Measurements from ENCODE around the gene CC2D2B.

The CC2D2B gene

DNA sequence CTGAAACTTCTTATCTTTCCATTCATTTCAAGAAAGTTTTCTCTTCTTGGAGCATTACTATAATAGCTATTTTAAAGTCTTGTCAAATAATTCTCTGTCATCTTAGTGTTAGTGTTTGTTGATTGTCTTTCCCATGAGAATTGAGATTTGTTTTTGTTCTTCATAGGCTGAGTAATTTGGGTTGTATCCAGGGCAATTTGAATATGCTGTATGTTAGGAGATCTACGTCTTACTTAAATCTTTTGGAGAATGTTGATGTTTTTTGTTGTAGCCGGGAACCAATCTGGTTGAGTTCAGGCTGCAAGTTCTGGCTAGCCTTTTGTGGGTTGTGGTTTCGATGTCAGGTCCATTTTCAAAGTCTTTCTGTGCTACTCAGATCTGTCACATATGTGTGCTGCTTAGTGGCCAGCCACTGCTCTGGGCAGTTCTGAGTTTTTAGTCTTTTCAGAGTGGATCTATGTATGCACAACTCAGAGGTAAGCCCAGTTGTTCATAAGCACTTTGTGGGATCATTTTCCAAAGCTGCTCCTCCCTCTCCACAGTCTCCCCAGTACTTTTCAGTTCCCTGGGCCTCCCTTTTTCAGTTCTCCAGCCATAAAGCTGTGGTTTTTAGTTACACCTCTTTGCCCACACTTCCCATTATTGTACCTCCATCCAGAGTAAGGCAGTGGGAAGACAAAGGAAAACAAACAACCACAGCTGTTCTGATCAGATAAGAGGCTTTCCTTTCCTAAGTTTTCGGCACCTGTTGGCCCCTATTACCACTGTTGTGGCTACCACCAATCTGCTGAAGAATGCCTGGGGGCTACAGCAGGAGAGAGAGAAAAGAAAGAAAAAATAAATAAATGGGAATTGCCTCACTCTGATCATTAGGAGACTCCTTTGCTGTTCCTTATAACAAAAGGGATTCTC is 131.0 kb downstream of the CC2D2B start:
- no peak for DNase-seq (ENCODE audit: low spot score)
- no peak for TF ChIP-seq CTCF (IDR thresholded peaks at IDR 0.05; ENCODE audit: extremely low read depth, missing control alignments)

DNA sequence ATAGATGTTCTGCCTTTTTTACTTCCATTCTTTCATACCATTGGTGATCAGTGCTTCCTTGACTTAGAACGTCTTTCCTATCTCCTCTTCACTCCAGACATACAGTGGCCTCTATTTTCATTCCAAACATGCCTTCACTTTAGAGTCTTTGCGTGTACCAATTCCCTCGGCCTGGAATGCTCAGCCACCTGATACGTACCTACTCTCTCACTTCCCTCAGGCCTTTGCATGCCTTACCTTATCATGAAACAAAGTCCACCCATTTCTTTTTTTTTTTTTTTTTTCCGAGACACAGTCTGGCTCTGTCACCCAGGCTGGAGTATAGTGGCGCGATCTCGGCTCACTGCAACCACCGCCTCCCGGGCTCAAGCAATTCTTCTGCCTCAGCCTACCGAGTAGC is 133.4 kb downstream of the CC2D2B start:
- no peak for TF ChIP-seq CTCF (IDR thresholded peaks at IDR 0.05; ENCODE audit: extremely low read depth, missing control alignments)

GRCh38 chr10:96043033-96043892 is 135.5 kb downstream of the CC2D2B start, which contains the start of gene CCNJ:
TSS of gene CCNJ (plus strand) at chr10:96043583. CDS start at chr10:96044394, 811 bp downstream.
- peak; percentile 99 for DNase-seq (ENCODE audit: low spot score)
- TF ChIP-seq CTCF (IDR thresholded peaks at IDR 0.05; ENCODE audit: extremely low read depth, missing control alignments) = no peak

More for the DNA sequence above, 133.4 kb downstream of the CC2D2B start:
- no peak for DNase-seq (ENCODE audit: low spot score)

GRCh38 chr10:96043893-96044715 is 136.3 kb downstream of the CC2D2B start:
- DNase-seq (ENCODE audit: low spot score) = peak; percentile 80
- no peak for TF ChIP-seq CTCF (IDR thresholded peaks at IDR 0.05; ENCODE audit: extremely low read depth, missing control alignments)

DNA sequence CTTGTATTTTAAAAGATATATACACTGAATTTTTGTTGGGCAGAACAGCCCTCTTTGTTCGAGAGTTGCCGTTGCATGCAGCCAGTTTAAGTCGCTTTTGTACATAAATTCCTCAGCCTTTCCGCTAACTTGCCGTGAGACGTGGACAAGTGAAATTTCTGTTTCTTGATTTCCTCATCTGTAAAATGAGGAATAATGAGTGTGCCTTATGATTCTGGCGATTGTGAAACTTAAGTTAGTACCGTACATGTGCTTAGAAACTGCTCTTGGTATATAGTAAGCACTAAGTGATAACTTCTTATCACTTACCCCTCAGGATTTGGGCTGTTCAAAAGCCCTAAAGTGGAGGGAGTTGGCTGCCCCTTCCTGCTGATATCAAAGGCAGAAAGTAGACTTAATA is 137.0 kb downstream of the CC2D2B start:
- TF ChIP-seq CTCF (IDR thresholded peaks at IDR 0.05; ENCODE audit: extremely low read depth, missing control alignments) = no peak
- DNase-seq (ENCODE audit: low spot score) = no peak

DNA sequence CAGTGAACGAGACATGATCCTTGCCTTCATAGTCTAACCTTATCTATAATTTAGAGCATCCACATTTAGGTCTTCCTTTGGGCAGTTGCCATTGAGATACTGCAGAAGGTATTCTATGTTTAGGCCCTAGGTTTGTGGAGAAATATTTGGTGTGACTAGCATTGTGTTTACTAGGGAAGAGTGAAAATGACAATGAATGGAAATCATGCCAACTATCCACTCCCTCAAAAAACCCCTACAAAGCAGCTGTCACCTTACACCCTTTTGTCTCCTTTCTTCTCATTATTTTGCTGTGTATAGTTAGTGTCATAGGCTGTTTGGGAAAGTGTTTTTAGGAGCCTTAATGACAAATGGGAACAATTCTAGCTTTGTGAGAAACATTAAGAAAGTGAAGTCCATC is 138.8 kb downstream of the CC2D2B start:
- TF ChIP-seq CTCF (IDR thresholded peaks at IDR 0.05; ENCODE audit: extremely low read depth, missing control alignments) = no peak
- no peak for DNase-seq (ENCODE audit: low spot score)
